Left renal pelvis (tissue), 4 donors: Measurements from ENCODE around the gene SLC35E2B. TPM values are rescaled to one million over a fixed set of nuclear protein-coding genes. Genes with fewer than 3 reads are reported as not detected.

Experiments
- DNase-seq, 4 donors: peaks; one replicate each; pipeline ENCODE4 v3.0.0-alpha.2; 2013; ENCODE audit warnings: low read depth in 4 of 4, low spot score in 3 of 4
- polyA plus RNA-seq, 4 donors: library from polyadenylated mRNA; unstranded; fragments of 120-200 nt; gene quantifications; one replicate each; pipeline ENCODE4 v1.2.1, GENCODE V29; 2013; ENCODE audit not compliant: insufficient read length in 4 of 4

The SLC35E2B gene
- polyA plus RNA-seq, 4 donors, result 65.5 to 107 (median 72.9) TPM

GRCh38 chr1:1627261-1627828 is 65.2 kb downstream of the SLC35E2B start:
- DNase-seq, result no peak

- no peak for DNase-seq
These were observed 66.1 kb downstream of the SLC35E2B start for GRCh38 chr1:1626207-1627141.

GRCh38 chr1:1625824-1626206 is 66.8 kb downstream of the SLC35E2B start:
- no peak for DNase-seq

- no peak for DNase-seq
These were observed 67.2 kb downstream of the SLC35E2B start for GRCh38 chr1:1625404-1625775.

GRCh38 chr1:1624443-1625403 is 67.9 kb downstream of the SLC35E2B start:
- no peak for DNase-seq

- no peak for DNase-seq
These were observed 68.8 kb downstream of the SLC35E2B start for GRCh38 chr1:1623631-1624442.

GRCh38 chr1:1623181-1623630 is 69.4 kb downstream of the SLC35E2B start:
- no peak for DNase-seq

GRCh38 chr1:1622788-1623094 is 69.9 kb downstream of the SLC35E2B start:
- DNase-seq, result no peak

GRCh38 chr1:1622010-1622787 is 70.4 kb downstream of the SLC35E2B start:
- no peak for DNase-seq

- no peak for DNase-seq
These were observed 71.2 kb downstream of the SLC35E2B start for GRCh38 chr1:1621173-1622009.

- DNase-seq, result no peak
These were observed 72.0 kb downstream of the SLC35E2B start for GRCh38 chr1:1620433-1621139.

GRCh38 chr1:1619917-1620361 is 72.7 kb downstream of the SLC35E2B start:
- DNase-seq, result no peak

GRCh38 chr1:1618396-1619068 is 74.1 kb downstream of the SLC35E2B start:
- DNase-seq, result no peak

- no peak for DNase-seq
These were observed 74.7 kb downstream of the SLC35E2B start for GRCh38 chr1:1617925-1618324.

- no peak for DNase-seq
These were observed 75.1 kb downstream of the SLC35E2B start for GRCh38 chr1:1617516-1617915.

- no peak for DNase-seq
These were observed 75.8 kb downstream of the SLC35E2B start for GRCh38 chr1:1616838-1617237.

GRCh38 chr1:1616045-1616790 is 76.4 kb downstream of the SLC35E2B start:
- no peak for DNase-seq
